Right lobe of liver (tissue), 6 donors: ENCODE measurements around the gene ZNF580. TPM values are rescaled to one million over a fixed set of nuclear protein-coding genes. Genes with fewer than 3 reads are reported as not detected.

Source experiments
- ATAC-seq, 4 donors: fragments of 200-7000 bp; cut with Tn5 transposase; one replicate each; pipeline ENCODE4 v1.9.1; 2020; ENCODE audit warnings: mild to moderate bottlenecking in 4 of 4, moderate library complexity in 4 of 4
- DNase-seq, 3 donors: peaks; one replicate each; pipeline ENCODE4 v3.0.0-alpha.2; 2020
- H3K27ac ChIP-seq, 3 donors: fragments of 200-600 bp; one replicate each; pipeline ENCODE4 v1.8.0; 2022
- H3K27me3 ChIP-seq, 2 donors: fragments of 200-600 bp; one replicate each; pipeline ENCODE4 v1.8.0; 2022
- H3K36me3 ChIP-seq, 4 donors: fragments of 200-600 bp; sonication (generic) in 1 of 4; one replicate each; pipeline versions ENCODE4 v1.5.1 to v1.8.0; 2017 to 2022; ENCODE audit warnings: control low read depth in 1 of 4
- H3K4me1 ChIP-seq, 4 donors: fragments of 200-600 bp; sonication (generic) in 1 of 4; one replicate each; pipeline versions ENCODE4 v1.5.1 to v1.8.0; 2017 to 2022; ENCODE audit warnings: control low read depth in 1 of 4
- H3K4me3 ChIP-seq, 3 donors: fragments of 200-600 bp; one replicate each; pipeline ENCODE4 v1.8.0; 2022
- H3K9me3 ChIP-seq, 4 donors: fragments of 200-600 bp; sonication (generic) in 1 of 4; one replicate each; pipeline versions ENCODE4 v1.5.1 to v1.8.0; 2017 to 2022; ENCODE audit warnings: control low read depth in 1 of 4
- POLR2A ChIP-seq: fragments of 450-650 bp; IDR thresholded peaks from one replicate; pipeline ENCODE4 v1.6.1; 2017; ENCODE audit warnings: antibody characterized with exemption, mild to moderate bottlenecking
- WGBS: methylation state at CpG from one replicate; pipeline ENCODE4 v1.1.6; 2018; ENCODE audit warnings: low coverage, low lambda C conversion rate; ENCODE audit not compliant: insufficient coverage; ENCODE audit errors: missing lambda C conversion rate; 5-methylcytosine and 5-hydroxymethylcytosine counted together
- intact Hi-C, 2 donors: fragments of 100-400 bp; cut with DNase I; formaldehyde crosslinking; loops; one replicate each; pipeline versions ENCODE4 v1.11.2 to v1.14.1; 2022
- total RNA-seq, 6 experiments: library from RNA; depleted of rRNA in 2 of 6; stranded (reverse); fragments of >200 nt in 2 of 6; fragmentation: NEBNext Ultra II Directional in 3 of 6; extraction: Animal tissue kit (Norgen Biotek cat#: 25700) in 3 of 6; gene quantifications; one replicate each; pipeline versions ENCODE4 v1.1.0 to v1.2.4, GENCODE V29; 2016 to 2023
- TF ChIP-seq, protein P1 (sequence below), 4 donors: fragments of 200-600 bp in 3 of 4; fragments of 450-650 bp in 1 of 4; IDR thresholded peaks; one replicate each; pipeline versions ENCODE4 v1.5.1 to v1.8.0; 2016 to 2022; ENCODE audit warnings: antibody characterized with exemption in 4 of 4, mild to moderate bottlenecking in 2 of 4
- donor health status: DM: no; HTN: yes; CAD: no.
- donor health status: DM: no; HTN: no; CAD: no.
- donor health status: DM: no; HTN: no; CAD: no.
- donor health status: DM: no; HTN: yes; CAD: no.
- donor health status: DM: no; HTN: yes; CAD: no.

ZNF580 gene
- total RNA-seq, 6 experiments from 2014 or later, result 5.4 to 11.6 (median 6.5) TPM

DNA sequence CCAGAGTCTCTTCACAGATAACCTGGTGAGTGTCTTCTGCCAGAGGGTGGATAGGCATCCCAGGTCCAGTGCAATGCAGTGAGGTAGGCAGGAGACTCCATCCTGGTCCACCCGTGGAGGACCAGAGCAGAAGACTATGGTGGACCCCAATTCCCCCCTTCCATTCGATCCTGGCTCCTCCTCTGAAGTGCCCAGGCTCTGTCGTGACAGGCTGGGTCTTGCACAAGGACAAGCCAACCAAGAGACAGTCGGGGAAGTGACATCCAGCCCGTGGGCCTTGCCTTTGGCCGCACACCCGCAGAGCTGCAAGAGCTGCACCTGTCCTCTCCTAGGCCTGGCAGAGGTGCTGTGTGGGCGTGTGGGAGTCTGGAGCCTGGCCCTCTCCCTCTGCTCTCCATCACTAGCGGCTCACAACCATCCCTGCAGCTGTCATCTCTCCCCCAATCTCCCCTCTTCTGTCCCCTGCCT is 19.6 kb upstream of the ZNF580 start:
- WGBS, result 100% methylated on average over 1 of the region's 9 CpGs
- TF ChIP-seq, protein P1, sequence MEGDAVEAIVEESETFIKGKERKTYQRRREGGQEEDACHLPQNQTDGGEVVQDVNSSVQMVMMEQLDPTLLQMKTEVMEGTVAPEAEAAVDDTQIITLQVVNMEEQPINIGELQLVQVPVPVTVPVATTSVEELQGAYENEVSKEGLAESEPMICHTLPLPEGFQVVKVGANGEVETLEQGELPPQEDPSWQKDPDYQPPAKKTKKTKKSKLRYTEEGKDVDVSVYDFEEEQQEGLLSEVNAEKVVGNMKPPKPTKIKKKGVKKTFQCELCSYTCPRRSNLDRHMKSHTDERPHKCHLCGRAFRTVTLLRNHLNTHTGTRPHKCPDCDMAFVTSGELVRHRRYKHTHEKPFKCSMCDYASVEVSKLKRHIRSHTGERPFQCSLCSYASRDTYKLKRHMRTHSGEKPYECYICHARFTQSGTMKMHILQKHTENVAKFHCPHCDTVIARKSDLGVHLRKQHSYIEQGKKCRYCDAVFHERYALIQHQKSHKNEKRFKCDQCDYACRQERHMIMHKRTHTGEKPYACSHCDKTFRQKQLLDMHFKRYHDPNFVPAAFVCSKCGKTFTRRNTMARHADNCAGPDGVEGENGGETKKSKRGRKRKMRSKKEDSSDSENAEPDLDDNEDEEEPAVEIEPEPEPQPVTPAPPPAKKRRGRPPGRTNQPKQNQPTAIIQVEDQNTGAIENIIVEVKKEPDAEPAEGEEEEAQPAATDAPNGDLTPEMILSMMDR (IDR thresholded peaks at IDR 0.05), result no peak
- no peak for TF ChIP-seq POLR2A
- Histone ChIP-seq H3K36me3 (peaks cover 0 to 4% (median 0%) of the 10 kb centered on the region in 4 donors), H3K9me3 (no peaks in the 10 kb centered on the region), H3K27ac (no peak overlapping the region), H3K4me3 (no peak overlapping the region), H3K4me1 (peaks cover 0 to 11% (median 0%) of the 10 kb centered on the region in 4 donors), H3K27me3 (no peaks in the 10 kb centered on the region)
- intact Hi-C loops, result no loop called here
- DNase-seq (no peak), ATAC-seq (no peak)

DNA sequence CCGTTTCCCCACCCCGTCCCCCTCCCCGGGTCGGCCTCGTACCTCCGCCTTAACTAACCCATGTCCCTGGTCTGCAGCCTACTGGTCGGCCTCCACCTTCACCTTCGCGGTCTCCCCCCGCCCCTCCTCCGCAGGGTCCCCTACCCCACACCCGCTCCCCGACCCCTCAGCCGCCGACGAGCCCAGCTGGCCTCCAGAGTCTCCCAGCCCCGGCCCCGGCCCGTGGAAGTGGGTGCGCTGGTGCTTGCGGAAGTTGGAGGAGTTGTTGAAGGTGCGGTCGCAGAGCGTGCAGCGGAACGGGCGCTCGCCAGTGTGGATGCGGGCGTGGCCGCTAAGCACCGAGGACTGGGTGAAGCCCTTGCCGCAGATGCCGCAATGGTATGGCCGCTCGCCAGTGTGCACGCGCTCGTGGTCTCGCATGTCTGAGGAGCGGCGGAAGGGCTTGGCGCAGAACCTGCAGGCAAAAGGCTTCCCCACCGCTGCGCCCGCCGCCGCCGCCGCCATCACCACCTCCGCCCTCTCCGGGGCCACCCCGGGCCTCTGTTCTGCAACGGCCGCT is 19.1 kb upstream of the ZNF580 start:
- no peak for ATAC-seq
- intact Hi-C loops, result no loop called here
- peak in 1 of 3 donors; percentile 62 for DNase-seq
- Histone ChIP-seq H3K4me3 (no peak overlapping the region), H3K27ac (no peak overlapping the region), H3K4me1 (peaks cover 0 to 11% (median 0%) of the 10 kb centered on the region in 4 donors), H3K36me3 (no peaks in the 10 kb centered on the region), H3K9me3 (no peaks in the 10 kb centered on the region), H3K27me3 (no peaks in the 10 kb centered on the region)
- 97% methylated on average over 32 of the region's 55 CpGs for WGBS
- TF ChIP-seq, protein P1 (IDR thresholded peaks at IDR 0.05), result no peak
- TF ChIP-seq POLR2A, result no peak

DNA sequence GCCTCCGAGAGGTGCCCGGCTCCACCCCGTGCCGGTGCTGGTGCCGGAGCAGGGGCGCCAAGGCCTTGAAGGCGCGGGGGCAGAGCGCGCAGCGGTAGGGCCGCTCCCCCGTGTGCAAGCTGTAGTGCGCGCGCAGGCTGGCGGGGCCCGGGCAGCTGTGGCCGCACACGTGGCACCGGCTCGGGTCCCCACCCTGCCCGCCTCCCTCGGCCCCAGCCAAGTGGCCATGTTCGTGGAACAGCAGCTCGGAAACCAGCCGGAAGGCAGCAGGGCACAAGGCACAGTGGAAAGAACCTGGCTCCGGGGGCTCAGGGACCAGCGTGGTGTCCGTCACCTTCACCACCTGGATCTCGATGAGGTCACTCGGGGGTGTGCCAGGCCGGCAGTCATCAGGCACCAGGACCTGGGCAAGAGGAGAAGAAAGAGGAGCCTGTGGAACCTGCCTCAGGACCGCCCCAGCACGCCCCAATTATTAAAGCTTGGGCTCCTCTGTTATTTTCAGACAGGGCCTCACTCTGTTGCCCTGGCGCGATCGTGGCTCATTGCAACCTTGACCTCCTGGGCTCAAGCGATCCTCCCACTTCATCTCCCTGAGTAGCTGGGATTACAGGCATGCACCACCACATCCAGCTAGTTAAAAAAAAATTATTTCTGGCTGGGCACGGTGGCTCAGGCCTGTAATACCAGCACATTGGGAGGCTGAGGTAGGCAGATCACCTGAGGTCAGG is 18.4 kb upstream of the ZNF580 start:
- Histone ChIP-seq H3K36me3 (no peaks in the 10 kb centered on the region), H3K4me3 (no peak overlapping the region), H3K9me3 (no peaks in the 10 kb centered on the region), H3K4me1 (peaks cover 0 to 11% (median 0%) of the 10 kb centered on the region in 4 donors), H3K27me3 (no peaks in the 10 kb centered on the region), H3K27ac (no peak overlapping the region)
- intact Hi-C loops, result no loop called here
- DNase-seq, result peak in 1 of 3 donors; percentile 57
- WGBS, result 56% methylated on average over 5 of the region's 40 CpGs
- TF ChIP-seq, protein P1 (IDR thresholded peaks at IDR 0.05), result no peak
- TF ChIP-seq POLR2A, result no peak
- ATAC-seq, result no peak

DNA sequence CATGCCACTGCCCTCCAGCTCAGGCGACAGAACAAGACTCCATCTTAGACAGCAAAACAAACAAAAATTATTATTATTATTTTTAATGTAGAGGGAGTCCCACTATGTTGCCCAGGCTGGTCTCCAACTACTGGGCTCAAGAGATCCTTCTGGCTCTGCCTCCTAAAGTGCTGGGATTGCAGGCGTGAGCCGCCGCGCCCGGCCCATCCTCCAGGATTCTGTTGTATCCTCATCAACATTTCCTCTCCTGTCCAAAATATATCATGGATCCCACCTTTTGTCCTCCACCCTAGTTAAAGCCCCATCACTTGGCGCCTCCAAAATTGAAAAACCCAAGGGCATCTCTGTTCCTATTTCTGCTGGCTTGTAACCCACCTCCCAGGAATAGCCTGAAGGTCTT is 17.7 kb upstream of the ZNF580 start:
- Histone ChIP-seq H3K27ac (no peak overlapping the region), H3K4me1 (peaks cover 0 to 11% (median 0%) of the 10 kb centered on the region in 4 donors), H3K36me3 (no peaks in the 10 kb centered on the region), H3K9me3 (no peaks in the 10 kb centered on the region), H3K4me3 (no peak overlapping the region), H3K27me3 (no peaks in the 10 kb centered on the region)
- TF ChIP-seq, protein P1 (IDR thresholded peaks at IDR 0.05), result no peak
- TF ChIP-seq POLR2A, result no peak
- DNase-seq, result no peak
- ATAC-seq, result no peak
- intact Hi-C loops, result no loop called here
- 99% methylated on average over 7 of the region's 7 CpGs for WGBS
